KBM-7 (cell line): ENCODE results near the gene PHB1.

Experiments
- DNase-seq: peaks from one replicate; pipeline ENCODE4 v3.0.0-alpha.2; 2015
- in situ Hi-C: fragments of 300-500 bp; cut with MboI; formaldehyde crosslinking; loops from 2 replicates; pipeline ENCODE4 v1.14.3; 2020; ENCODE audit warnings: low sequenced_read_pairs, low pct_unique_long_range_greater_than_20kb, mixed read lengths

Gene PHB1

DNA sequence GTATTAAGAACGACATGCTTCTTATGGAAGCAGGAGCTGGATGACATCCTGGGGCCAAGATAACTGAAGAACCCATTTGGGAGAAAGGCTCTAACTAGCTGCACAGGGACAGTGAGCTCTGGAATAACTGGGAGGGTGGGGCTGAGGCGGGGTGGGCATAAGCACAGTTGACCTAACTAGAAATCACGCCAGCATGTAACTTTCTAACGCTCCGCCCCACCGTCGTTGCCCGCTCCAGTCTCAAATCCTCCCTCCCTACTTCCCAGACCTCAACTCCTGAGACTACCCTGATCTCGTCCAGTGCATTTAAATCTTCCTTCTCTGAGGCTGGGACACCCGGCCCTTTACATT, 436 bp downstream of the PHB1 start:
- no peak for DNase-seq
- in situ Hi-C loops = no loop called here

DNA sequence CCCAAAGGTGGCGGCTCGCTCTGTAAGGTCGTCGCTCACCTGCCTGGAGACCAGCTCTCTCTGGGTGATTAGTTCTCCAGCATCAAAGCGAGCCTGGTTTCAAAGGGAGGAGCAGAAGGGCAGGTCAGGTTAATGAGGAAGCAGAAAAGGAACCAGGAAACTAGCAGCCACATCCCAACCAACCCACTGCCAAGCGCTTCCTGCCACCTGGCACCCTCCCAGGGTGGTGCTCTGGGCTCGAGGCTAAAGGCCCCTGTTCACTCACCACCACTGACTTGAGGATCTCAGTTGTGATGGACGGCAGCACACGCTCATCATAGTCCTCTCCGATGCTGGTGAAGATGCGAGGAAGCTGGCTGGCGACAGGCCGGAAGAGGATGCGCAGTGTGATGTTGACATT, 5.6 kb downstream of the PHB1 start:
- no peak for DNase-seq
- in situ Hi-C loops = no loop called here

DNA sequence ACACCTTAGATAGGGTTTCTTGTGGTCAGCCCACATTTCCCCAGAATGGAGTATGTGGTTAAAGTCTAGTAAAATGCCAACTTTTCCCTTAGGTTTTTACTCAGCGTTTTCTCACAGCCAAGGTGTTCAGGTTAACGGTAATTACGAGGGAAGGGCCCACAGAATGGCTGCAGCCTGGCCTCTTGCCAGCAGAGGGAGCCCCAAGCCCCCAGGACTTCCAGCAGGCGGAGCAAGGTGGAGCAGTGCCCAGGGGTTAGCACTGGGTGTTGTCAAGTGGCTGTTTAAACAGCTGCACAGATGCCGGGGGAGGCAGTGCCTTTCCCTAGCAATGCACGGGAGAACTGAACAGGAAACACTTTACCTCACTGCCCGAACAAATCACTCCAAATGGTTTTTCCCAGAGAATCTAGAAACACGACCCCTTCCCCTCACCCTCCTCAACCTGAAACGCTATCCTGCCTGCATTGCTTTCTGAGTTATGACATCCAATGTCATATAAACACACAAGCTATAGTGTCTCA, 6.6 kb downstream of the PHB1 start:
- DNase-seq = peak; percentile 86
- in situ Hi-C loops = no loop called here

DNA sequence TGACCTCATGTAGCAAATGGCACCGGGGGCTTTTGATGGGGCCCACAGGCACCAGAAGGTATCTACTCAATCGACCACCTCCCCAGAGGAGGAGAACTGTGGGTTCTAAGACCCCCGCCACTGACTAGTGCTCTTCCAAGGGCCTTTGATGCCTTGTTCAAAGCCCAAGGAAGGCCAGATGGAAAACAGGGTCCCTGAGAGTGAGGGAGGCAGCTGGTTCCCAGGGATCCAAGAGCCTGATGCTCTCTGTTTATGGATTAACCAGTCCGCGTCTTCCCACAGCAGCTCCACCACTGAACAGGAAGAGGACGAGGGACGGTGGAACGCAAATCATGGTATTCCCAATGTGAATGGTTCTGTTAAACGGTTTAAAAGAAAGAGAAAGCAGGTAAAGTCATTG, 7.6 kb downstream of the PHB1 start:
- in situ Hi-C loops = no loop called here
- no peak for DNase-seq

DNA sequence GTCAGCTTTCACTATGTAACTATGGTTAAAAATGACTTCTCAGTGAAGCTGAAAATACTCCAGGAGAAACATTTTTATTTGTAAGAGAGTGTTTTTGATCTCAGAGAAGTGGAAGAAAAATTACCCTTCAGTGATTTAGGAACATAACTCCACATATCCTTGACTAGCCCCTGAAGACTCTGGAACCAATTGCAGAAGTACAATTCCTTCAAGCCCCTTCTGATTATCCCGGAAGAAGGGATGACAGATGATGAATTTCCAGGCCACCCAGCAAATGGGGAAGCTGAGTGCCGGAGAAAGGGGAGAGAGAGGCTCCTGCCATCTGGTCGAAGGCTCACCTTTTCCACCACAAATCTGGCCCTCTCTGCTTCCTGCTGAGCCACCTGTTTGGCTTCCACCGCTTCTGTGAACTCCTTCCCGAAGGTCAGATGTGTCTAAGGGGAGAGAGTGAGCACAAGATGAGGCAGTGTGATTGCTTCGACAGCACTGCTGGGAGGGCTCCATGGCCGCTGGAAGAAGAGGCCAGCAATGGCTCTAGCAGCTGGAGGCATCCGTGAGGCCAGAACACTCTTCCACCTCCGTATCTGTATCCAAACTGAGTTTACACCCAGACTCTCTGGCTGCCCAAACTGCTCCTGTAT, 8.1 kb downstream of the PHB1 start:
- in situ Hi-C loops = no loop called here
- DNase-seq = no peak

DNA sequence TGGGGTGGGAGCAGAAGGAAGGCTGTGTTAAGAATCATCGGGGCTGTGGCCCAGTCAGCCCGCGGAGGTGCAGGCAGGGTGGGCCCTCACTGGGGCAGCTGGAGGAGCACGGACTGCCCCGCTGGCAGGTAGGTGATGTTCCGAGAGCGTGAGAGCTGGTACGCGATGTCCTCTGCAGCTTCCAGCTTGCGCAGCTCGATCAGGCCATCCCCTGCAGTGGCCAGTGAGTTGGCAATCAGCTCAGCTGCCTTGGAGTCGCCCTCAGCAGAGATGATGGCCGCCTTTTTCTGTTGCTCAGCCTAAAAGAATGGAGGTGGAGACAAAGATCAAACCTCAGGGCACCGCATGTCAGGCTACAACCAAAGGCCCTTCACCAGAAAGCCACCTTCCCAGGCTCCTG, 9.8 kb downstream of the PHB1 start:
- no peak for DNase-seq
- in situ Hi-C loops = no loop called here

DNA sequence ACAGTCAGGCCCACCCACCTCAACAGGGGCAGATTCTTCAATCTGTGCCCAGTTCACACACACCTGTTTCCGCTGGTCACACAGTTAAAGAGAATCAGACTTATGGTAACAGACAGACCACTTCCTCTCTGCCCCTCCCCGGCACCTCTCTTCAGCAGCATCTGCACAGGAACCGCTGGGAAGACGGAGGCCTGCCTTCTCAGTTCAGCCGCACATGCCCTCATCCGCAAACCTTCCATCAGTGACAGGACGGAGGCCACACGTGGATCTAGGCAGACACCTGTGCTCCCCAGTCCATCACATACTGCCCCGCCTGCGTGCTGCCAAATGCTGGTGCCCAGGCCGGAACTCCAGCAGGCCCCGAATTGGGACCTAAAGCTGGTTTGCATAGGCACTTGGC, 10.3 kb downstream of the PHB1 start:
- no peak for DNase-seq
- in situ Hi-C loops = no loop called here

DNA sequence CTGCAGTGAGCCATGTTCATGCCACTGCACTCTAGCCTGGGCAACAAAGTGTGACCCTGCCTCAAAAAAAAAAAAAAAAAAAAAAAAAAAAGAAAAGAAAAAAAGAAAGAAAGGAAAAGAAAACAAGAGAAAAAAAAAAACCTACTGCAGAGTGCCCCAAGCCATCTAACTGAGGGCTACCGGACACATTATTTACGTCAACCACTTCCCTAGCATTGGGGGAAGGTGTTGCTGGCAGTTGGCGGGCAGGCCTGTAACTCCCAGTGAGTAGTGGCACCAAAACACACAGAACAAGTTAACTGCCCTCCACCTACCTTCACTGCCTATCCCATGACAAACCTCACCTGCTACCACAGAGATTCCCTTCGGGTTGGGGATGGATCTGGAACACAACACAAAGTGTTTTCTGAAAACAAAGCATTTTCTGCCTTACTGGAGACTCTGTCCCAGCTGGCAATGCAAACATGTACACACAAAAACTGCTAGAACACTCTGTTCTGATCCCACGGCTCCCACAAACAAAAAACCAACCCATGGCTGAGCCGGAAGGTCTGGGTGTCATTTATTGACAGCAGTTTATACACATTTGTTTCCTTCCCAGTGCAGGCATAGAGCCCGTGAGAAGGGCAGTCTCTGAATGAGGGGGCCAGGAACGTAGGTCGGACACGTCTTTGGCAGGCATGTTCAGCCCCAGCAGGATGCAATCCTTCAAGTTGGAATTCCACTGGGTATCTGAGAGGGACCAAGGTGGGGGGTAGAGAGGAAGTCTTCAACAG, 11.0 kb downstream of the PHB1 start:
- no peak for DNase-seq
- in situ Hi-C loops = no loop called here

DNA sequence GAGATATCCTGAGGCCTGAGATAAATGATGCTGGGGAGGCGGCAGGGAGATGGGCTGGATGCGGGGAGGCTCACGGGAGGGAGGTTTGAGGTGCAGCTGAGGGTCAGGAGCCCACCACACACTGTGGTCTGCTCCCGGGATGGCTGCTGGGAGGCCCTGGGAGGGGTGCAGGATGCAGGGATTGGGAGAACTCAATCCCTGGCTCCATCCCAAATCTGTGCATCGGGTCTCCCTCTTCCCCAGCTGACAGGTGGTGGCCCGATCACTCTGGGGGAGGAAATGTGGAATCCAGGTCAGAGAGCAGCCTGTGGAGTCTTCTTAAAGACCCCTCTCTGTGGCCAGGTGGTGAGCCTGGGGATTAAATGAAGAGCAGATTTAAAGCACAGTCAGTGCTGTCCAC, 12.0 kb downstream of the PHB1 start:
- DNase-seq = no peak
- in situ Hi-C loops = no loop called here

DNA sequence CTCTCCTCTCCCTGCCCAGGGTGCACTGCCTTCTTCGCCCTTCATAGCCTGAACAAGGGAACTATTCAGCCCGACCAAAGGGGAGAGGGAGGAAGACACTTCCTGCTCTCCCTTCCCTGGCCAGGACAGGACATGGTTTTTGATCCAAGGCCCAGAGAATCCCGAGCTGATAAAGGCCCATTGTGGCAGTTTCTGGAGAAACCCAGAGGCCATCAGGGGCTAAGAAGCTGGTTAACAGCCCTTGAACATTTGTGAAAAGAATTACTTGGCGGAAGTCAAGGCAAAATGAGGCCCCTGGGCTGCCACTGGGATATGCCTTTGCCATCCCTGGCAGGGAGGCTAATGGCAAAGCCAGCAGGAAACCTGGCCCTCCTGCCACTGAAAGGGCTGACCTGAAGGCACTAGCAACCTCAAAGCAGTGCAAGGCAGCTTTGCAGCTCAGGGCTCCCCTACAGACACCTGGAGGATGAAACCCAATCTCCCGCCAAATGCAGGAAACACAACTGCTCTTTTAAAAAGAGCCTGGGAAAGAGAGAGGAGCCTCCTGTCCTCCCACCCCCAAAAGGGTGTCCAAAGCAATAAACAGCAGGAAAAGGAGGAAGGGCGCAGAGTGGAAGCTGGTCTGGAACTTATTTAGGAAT, 12.6 kb downstream of the PHB1 start:
- no peak for DNase-seq
- in situ Hi-C loops = no loop called here

DNA sequence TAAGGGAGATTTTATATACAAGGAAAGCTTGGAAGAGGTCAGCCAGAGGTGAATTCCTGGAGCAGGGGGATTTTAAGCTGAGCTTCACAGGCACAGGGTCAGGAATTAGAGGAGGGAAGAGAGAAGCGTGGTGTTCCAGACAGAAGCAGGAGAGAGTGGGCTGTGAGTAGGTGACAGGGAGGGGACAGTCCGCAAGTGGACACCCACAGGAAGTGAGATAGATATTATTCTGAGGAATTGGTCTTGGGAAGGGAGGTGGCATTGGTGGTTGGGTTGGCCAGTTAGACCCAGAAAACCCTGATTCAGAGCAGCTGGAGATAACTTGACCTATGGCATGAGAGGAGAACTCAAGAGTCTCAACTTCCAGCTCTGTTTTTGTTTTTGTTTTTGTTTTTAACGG, 14.7 kb downstream of the PHB1 start:
- DNase-seq = no peak
- in situ Hi-C loops = no loop called here

DNA sequence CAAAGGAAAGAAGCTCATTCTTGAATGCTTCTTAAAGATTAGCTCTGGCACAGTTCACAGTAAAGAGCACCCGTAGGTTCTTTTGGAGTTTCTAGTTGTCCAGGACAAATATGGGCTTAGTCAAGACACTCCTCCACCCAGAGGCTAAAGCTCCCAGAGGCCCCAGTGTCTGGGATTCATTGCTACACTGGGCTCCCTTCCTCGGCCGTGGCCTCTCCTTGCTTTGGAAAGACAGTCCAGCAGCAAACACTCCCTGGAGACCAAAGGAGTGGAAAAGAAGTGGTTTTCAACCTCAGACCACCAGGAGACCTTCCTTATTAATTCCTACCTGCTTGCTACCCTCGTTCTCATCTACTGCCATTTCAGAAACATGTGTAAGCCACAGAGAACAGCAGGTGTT, 17.1 kb downstream of the PHB1 start:
- DNase-seq = no peak
- in situ Hi-C loops = no loop called here

DNA sequence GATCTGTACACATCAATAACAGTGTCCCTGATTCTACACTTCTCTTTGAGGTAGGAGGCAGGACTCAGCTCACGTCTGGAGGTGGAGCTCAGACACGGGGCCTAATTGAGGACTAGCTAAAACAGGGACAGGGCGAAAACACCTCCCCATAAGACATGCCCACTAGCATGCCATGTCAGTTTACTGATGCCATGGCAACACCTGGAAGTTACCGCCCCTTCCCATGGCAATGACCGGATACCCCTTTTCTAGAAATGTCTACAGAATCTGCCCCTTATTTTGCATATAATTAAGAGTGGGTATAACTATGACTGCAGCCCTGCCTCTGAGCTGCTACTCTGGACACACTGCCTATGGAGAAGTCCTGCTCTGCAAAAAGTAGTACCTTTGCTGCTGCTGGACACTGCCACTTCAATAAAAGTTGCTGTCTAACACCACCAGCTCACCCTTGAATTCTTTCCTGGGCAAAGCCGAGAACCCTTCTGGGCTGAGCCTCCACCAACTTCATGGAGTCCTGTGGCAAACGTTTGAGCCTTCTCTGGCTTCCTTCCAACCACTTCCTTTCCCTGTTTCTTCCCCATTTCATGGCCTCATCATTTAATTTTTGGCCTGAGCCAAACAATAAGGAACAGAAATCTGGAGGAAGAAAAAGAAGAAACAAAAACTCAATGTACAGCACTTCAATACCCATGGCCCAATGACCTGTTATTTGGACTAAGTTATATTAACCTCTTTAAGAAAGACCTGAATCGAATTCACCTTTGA, 21.0 kb downstream of the PHB1 start:
- in situ Hi-C loops = no loop called here

DNA sequence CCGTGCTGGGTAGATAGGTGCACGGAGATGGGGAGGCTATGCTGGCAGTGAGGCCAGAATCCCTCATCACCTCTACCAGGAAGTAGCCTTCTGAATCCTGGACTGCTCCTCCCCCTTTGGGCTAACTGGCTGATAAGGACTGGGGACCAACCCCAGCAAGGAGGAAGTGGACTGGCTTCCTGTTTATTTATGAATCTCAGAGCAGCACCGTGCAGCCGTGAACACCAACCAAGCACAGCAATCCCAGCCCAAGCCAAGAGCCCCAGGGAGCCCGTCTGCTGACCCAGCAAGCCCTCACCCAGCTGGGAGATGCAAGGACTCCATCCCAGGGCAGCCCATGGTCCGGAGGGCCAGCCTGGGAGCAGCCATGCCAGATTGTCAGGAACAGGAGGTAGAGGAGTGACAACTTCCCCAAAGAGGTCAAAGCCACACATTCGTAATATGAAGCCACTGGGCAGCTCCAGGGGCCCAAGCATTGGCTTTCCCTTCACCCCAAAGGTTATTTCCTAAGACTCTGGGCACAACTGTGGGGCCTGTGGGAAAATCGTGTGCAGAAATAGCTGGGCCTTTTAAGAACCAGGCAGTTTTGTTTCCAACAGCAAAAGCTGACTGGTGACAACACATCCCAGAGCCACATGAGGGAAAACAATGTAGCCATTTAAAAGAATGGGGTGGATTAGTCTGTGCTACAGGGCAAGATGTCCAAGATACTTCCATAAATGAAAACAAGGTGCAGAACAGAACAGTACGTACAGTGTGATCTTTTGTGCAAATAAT, 23.9 kb downstream of the PHB1 start:
- DNase-seq = peak; percentile 76
- in situ Hi-C loops = no loop called here

More for the DNA sequence above, 21.0 kb downstream of the PHB1 start:
- peak; percentile 77 for DNase-seq

DNA sequence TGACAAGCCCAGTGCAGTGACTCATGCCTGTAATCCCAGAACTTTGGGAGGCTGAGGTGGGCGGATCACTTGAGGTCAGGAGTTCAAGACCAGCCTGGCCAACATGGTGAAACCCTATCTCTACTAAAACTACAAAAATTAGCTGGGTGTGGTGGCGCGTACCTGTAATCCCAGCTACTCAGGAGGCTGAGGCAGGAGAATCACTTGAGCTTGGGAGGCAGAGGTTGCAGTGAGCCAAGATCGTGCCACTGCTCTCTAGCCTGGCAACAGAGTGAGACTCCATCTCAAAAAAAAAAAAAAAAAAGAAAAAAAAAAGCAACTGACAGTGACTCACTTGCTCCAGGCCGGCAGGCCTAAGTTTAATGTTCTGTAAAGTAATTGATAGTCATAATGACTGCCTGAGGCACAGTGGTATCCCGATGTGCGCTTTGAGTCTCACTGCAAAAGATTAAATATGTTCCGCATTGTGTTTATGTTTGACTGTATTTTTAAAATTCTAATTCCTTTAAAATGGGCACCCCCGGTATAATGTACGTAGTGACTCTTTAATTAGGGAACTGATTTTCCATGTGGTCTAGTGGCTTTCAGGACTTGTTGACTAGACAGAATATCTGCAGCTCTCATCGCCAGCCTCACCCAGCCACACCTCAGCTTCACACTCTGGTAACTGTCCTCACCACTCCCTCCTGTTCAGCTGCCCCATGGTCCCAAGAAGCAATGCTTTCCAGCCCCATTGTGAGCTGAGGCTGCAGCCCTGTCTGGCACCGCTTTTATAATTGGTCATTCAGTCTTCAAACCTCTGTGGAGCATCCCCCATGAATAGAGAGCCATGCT, 25.0 kb downstream of the PHB1 start:
- peak; percentile 18 for DNase-seq
- in situ Hi-C loops = loop anchor here (10.0 kb wide), 1 partner anchor 75 kb away; no protein-coding TSS in a partner anchor

DNA sequence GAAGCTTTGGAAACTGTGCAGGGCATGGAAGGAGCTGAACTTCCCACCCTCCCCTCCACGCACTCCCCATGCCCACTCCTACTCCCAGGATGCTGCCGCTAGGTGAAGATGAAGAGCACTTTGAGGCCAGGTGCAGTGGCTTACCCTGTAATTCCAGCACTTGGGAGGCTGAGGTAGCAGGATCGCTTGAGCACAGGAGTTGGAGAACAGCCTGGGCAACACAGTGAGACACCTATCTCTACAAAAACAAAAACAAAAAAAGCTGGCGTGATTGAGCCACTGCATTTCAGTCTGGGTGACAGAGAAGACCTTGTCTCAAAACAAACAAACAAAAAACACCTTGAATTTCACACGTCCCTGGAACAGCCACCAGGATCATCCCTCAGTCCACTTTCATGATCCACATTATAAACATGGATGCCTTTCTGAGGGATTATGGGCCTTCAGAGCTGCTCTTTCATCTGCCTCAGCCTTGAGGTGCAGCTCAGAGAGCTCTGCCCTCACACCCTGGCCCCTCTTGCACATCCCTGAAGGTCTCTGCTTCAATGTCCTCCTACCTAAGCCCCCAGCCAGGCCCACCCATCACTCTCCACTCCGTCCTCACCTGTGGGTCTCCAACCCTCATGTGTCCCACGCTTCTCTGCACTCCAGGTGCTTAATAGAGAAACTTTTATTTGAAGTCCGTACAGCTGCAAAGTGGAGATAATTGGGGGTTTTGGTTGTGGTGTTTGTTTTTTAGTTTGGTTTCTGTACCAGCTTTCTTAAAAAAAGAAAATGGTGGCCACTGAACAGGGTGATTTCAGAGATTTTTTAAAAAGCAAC, 25.8 kb downstream of the PHB1 start:
- in situ Hi-C loops = loop anchor here (10.0 kb wide), 1 partner anchor 74 kb away; no protein-coding TSS in a partner anchor
- DNase-seq = no peak

DNA sequence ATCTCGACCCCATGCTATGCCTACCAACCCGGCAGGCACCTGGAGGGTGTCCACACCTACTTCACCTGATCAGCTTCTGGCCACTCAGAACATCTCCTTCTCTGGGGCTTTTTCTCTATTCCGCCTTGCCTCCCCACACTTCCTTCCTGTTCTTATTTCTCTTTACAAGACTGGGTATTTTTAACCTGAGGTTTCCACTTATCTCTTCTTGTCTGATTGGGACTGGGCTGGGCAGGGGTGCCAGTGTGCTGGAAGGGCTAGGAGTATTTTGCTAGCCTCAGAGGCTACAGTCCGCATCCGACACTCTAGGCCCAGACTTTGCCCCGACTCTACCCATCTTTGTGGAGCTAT, 26.4 kb downstream of the PHB1 start:
- in situ Hi-C loops = loop anchor here (10.0 kb wide), 1 partner anchor 73 kb away; no protein-coding TSS in a partner anchor
- DNase-seq = peak; percentile 76
